Measurements from ENCODE around the gene ACP2.
"Not testable (repeated sequence)": the region's sequence is repeated elsewhere in the genome, so short reads cannot be mapped to it uniquely, and the experiment has no call there.

Gene ACP2

GRCh38 chr11:47192111-47192510, 56.5 kb downstream of the ACP2 start:
- DNase-seq = no peak

GRCh38 chr11:47191137-47191536, 57.5 kb downstream of the ACP2 start:
- not testable (repeated sequence) for DNase-seq
